NOMO-1 (cell line): ENCODE results near the gene PAQR4.

Experiments used
- DNase-seq, 2 experiments: peaks; one replicate each; lab custom pipeline; 2025; ENCODE audit not compliant: unreplicated experiment in 2 of 2; lab: John Stamatoyannopoulos, UW

PAQR4 gene

GRCh38 chr16:2976673-2977072 lies 7.5 kb downstream of the PAQR4 start:
- no peak for DNase-seq

GRCh38 chr16:2977440-2977839 lies 8.3 kb downstream of the PAQR4 start:
- no peak for DNase-seq

- peak; percentile 12 to 22 for DNase-seq
Observed at GRCh38 chr16:2979669-2980226, 10.6 kb downstream of the PAQR4 start.

- peak; percentile 87 to 95 for DNase-seq
Observed at GRCh38 chr16:2980227-2981176, 11.4 kb downstream of the PAQR4 start, which contains the start of gene PKMYT1. PKMYT1 (minus strand) TSS chr16:2980446; CDS start chr16:2979657, 789 bp downstream.

- DNase-seq = no peak
Observed at GRCh38 chr16:2981177-2981898, 12.2 kb downstream of the PAQR4 start.

GRCh38 chr16:2981899-2982250 lies 12.7 kb downstream of the PAQR4 start:
- DNase-seq = no peak

- no peak for DNase-seq
Observed at GRCh38 chr16:2982402-2982801, 13.3 kb downstream of the PAQR4 start.

- peak; percentile 72 to 81 for DNase-seq
Observed at GRCh38 chr16:2983706-2984136, 14.6 kb downstream of the PAQR4 start.

GRCh38 chr16:2985462-2985861 lies 16.3 kb downstream of the PAQR4 start:
- no peak for DNase-seq

- no peak for DNase-seq
Observed at GRCh38 chr16:2985893-2986355, 16.8 kb downstream of the PAQR4 start.

- no peak for DNase-seq
Observed at GRCh38 chr16:2986623-2987188, 17.6 kb downstream of the PAQR4 start.

GRCh38 chr16:2987286-2987685 lies 18.1 kb downstream of the PAQR4 start:
- DNase-seq = no peak

- DNase-seq = no peak
Observed at GRCh38 chr16:2987833-2988232, 18.7 kb downstream of the PAQR4 start.

GRCh38 chr16:2988590-2989099 lies 19.5 kb downstream of the PAQR4 start:
- DNase-seq = no peak

GRCh38 chr16:2990891-2991290 lies 21.7 kb downstream of the PAQR4 start:
- DNase-seq = no peak

GRCh38 chr16:2991566-2992261 lies 22.6 kb downstream of the PAQR4 start:
- no peak for DNase-seq

- no peak for DNase-seq
Observed at GRCh38 chr16:2992383-2993081, 23.4 kb downstream of the PAQR4 start.

- DNase-seq = no peak
Observed at GRCh38 chr16:2996298-2996697, 27.1 kb downstream of the PAQR4 start.

GRCh38 chr16:2999929-3000328 lies 30.8 kb downstream of the PAQR4 start:
- DNase-seq = no peak

- no peak for DNase-seq
Observed at GRCh38 chr16:3000540-3000939, 31.4 kb downstream of the PAQR4 start.
